Kidney tubule cell (primary cell): Measurements from ENCODE around the gene RNU1-4.
"Not testable (repeated sequence)": the region's sequence is repeated elsewhere in the genome, so short reads cannot be mapped to it uniquely, and the experiment has no call there.

Experiments
- DNase-seq: peaks from one replicate; pipeline ENCODE4 v3.0.0-alpha.2; 2018; ENCODE audit warnings: low spot score

The RNU1-4 gene

GRCh38 chr1:16728243-16728949 is 11.9 kb upstream of the RNU1-4 start:
- not testable (repeated sequence) for DNase-seq

DNA sequence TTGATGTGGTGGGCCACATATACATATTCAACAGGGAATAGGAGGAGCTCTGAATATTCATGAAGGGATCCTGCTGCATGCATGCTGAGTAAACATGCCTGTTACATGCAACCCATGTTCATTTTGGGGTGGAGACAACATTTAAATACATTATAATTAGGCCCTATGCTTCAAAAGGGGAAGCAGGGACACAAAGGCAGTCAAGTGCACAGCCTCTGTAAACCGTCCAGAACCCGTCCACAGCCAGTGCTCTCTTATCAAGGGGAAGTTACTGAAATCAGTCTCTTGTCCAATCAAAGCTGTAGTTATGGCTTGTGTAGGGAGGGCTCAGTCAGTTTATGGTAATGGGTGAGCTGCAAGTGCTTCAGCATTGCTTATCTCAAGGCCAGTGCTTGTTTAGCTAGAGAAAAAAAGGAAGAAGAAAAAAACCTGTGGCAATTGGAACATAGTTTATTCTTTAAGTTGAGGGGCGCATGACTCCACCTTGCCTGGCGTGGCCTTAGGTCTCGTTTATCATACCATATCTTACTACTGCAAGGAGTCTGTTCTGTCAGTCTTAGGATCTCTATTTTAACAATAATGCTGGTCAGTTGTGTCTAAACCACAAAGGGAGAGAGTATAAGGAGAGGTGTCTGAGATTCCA is 7.9 kb upstream of the RNU1-4 start:
- not testable (repeated sequence) for DNase-seq

- DNase-seq: not testable (repeated sequence)
These were observed 914 bp downstream of the RNU1-4 start for GRCh38 chr1:16741230-16741629.

DNA sequence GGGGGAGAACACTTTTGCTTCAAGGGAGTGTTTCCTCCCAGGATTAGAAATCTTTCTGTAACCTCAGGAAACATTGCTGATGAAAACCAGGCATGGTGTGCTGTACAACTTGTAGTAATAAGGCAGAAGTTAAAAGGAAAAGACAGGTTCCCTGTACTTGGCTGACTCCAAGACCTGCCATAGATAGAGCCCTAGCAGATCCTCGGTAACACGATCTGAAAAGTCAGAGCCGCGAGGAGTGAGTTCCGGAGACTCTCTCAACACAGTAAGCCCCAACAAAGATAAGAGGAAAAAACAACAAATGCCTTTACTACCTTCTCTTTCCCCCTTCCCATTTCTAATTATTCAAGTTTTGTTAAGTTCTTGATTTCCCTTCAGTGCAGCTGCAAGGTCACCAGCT is 7.3 kb downstream of the RNU1-4 start:
- DNase-seq: not testable (repeated sequence)

- DNase-seq: not testable (repeated sequence)
These were observed 8.4 kb downstream of the RNU1-4 start for GRCh38 chr1:16748710-16749109.

- DNase-seq: not testable (repeated sequence)
These were observed 9.9 kb downstream of the RNU1-4 start for GRCh38 chr1:16749910-16750888.

GRCh38 chr1:16752770-16753169 is 12.5 kb downstream of the RNU1-4 start:
- DNase-seq: not testable (repeated sequence)

GRCh38 chr1:16755385-16755784 is 15.1 kb downstream of the RNU1-4 start:
- DNase-seq: not testable (repeated sequence)

DNA sequence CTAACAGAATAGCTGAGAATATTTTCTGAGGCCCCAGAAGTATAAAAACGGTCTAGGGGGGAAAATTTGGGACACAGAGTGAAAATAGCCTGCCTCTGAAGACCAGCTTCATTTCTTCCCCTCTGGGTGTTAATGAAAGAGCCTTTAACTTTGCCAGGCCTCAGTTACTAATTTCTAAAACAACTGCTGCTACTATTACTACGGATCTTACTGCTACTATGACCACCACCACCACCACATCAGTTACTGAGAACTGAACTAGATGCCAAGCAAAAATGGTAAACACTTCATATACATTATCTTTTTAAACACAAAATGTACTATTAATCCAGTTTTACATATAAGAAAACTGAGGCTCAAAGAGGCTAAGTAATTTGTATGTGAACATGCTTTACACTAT is 15.6 kb downstream of the RNU1-4 start:
- DNase-seq: not testable (repeated sequence)

DNA sequence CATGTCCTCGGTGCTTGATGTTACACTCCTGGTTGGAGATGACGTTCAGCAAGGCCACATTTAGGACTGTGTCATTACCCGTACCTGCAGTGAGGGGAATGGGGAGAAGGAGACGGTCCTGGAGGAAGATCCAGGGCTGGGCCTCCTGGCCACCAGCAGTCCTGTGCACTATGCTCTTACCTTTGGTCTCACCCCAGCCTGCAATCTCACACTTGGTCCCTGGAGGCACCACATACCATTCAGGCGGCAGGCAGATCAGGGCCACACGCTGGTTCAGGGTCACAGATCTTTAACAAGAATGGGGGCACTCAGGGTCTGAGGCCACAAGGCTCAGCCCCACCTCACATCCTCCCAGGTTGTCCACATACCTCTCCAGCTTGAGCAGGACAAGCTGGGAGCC is 17.3 kb downstream of the RNU1-4 start:
- not testable (repeated sequence) for DNase-seq

DNA sequence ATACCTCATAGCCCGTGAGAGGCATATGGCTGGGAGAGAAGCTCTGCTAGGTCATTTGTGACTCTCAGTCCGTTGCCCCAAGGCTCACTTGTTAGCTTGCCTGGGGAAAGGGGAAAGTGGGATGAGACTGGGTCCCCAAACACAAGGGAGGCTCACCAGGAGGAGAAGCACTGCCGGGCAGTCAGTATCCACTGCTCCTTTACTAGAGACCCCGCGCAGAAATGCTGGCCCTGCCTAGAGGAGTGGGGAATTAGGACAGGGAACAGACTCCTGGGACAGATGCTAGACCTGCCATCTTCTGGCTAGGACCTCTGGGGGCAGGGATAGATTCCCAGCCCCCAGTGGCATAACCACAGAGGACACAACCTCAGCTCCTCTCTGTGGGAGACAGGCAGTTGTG is 17.7 kb downstream of the RNU1-4 start:
- not testable (repeated sequence) for DNase-seq

DNA sequence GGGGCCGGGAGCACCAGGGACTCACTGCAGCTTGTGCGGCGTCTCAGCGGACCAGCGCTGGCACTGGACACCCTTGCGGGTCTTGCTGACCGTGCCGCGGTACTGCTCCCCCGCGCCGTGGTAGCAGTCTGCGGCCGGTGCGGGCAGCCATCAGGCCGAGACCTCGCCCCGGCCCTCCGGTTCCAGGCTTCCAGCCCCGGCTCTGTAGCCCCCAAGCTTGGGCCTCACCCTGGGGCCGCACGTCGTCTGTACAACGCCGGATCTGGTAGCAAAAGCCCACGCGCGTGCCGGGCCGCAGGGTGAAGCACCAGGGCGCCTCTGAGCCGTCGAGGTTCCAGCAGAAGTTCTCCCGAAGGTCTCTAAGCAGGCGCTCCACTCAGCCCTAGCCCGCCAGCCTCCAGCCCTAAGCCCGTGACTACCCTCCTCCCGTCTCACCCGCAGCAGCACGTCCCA is 18.8 kb downstream of the RNU1-4 start:
- not testable (repeated sequence) for DNase-seq

GRCh38 chr1:16759650-16760455 is 19.5 kb downstream of the RNU1-4 start:
- DNase-seq: not testable (repeated sequence)

DNA sequence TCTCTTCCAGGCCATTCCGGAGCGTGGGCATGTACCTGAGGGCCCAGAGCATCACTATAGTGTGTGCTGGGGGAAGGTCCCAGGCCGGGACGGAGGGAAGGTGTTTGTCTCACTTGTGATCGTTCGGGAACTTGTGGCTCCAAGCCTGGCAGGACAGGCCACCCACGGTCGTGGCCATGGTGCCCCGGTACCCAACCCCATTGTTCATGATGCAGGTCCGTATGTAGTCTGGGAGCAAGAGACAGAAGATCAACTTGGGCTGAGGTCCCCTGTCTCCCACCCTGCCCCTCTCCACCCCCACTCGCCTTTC is 20.1 kb downstream of the RNU1-4 start:
- not testable (repeated sequence) for DNase-seq

DNA sequence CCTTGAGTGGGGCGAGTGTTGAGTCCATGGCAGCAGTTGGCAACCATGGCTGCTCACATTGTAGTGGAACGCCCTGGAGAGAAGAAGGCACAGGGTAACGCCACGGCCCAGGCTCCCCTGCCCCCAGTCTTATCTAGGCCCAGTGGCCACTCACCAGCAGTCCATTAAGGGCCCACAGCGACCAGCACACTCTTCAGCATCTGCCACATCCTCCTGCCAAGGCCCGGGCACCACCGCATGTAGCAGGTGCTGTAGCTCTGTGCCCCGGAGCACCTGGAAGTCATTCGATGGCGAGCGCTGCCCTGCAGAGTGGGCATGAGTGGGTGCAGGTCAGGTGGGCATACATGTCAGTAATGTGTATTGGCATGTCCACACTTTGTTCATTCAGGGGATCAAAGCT is 20.5 kb downstream of the RNU1-4 start:
- DNase-seq: not testable (repeated sequence)

DNA sequence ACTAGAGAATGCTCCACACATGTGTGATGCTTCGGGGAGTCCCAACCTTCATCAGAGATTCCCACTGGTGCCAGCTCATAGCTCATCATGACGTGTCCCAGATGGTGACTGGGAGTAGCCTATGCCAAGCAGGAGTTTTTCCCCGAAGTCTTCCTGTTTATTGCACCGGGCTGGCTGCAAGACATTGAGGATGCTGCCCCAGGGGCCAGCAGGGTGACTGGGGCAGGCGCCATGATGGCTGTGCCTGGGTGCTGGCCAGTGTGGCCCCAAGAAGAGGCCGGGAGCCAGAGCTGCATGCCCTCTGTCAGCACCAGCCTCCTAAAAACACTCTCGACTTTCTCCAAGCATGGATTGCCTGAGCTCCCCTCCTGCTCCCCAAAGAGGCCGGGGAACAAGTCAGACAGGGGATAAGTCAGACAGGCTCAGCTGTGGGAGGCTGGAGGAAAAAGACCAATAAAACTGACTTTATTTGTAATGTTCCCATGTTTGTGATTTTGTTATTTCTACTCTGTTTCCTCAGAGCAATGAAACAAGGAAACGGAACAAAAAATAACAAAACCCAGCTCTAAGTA is 24.0 kb downstream of the RNU1-4 start:
- peak; percentile 88 for DNase-seq

- peak; percentile 96 for DNase-seq
These were observed 24.7 kb downstream of the RNU1-4 start for GRCh38 chr1:16764820-16765655.

DNA sequence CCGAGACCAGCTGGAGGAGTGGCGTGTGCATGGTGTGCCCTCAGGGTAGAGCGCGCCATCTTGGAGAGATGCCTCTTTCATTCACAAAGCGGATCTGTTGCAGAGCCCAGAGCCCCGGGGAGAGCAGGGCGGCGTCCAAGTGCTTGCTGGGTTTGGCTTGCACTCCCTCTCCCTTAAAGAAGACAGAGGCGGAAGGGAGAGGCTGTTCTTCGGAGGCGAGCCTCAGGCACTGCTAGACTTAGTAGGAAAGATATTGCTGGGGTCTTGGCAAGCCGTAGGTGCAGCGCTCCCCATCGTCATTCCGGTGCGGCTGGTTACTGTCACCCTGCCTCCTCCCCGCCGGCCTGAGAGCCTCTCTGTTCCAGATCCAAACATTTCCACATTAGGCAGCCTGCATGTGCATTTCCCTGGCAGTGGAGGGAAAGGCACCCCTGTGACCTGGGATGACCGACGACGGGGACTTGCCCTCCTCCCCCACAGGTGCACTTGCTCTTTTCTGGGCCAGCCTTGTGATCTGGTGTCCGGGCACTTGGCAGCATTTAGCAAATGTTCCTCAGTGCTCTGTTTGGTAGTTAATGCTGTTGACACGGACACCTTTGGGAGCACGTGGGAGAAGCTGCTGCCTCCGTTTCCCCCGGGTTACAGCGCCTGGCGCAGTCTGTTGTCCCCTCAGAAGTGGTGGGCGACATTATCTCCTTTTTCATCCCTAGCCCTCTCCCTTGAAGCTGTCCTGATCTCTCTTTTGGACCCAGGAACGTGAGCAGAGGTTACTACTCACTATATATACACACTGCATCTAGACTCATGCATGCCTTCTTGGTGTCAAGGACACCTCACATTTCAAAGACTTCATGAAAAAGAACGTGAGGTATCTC is 25.7 kb downstream of the RNU1-4 start:
- peak; percentile 36 for DNase-seq

DNA sequence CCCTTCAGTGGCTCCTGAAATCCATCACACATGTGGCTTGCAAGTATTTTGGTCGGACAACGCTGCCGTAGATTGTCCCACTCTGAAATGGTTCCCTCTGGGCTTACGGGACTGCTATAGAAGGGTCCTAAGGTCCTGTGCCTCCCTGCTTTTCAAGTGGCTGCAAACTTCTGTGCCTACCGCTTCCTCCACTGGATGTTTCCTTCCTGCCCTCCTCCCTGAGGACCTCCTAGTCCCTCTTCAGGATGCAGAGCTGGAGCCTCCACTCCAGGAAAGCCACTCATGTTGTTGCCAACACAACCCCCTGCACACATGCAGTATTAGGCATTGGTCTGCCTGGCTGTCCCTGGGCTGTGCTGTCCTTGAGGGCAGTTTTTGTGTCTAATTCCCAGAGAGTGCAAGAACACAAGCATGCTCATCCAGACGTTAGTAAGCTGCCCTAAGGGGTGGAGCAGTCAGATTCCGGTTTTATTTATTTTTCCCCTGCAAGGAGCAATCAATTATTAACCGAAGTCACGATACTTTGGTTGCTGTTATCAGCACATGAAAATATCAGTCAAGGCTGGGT is 26.5 kb downstream of the RNU1-4 start:
- DNase-seq: peak; percentile 50
